K562 (cell line): ENCODE results near the gene TNF. TPM values are rescaled to one million over a fixed set of nuclear protein-coding genes. Genes with fewer than 3 reads are reported as not detected.

Experiments used
- ASH1L ChIP-seq: fragments of 450-650 bp; IDR thresholded peaks from 2 replicates; pipeline ENCODE4 v1.6.1; 2018; ENCODE audit warnings: borderline replicate concordance, mild to moderate bottlenecking, low read depth; ENCODE audit not compliant: partially characterized antibody
- CHD1 ChIP-seq: fragments of 200-600 bp; sonication (generic); IDR thresholded peaks from one replicate; pipeline ENCODE4 v1.6.1; 2012; ENCODE audit warnings: mild to moderate bottlenecking, moderate library complexity, low read length, inconsistent platforms
- DMBX1 ChIP-seq: fragments of 250-450 bp; sonication (Bioruptor Pico); IDR thresholded peaks from 2 replicates; pipeline ENCODE4 v1.8.0; 2022; ENCODE audit warnings: inconsistent platforms, mild to moderate bottlenecking, moderate library complexity, borderline replicate concordance
- ETS2 ChIP-seq: IDR thresholded peaks from 2 replicates; pipeline ENCODE4 v1.6.1; 2016; ENCODE audit warnings: borderline replicate concordance, missing genetic modification characterization, mild to moderate bottlenecking, moderate library complexity, missing compliant biosample characterization; ENCODE audit not compliant: poor library complexity, severe bottlenecking
- EZH2 ChIP-seq: IDR thresholded peaks from 2 replicates; pipeline ENCODE4 v1.6.1; 2012; ENCODE audit warnings: low read depth, mild to moderate bottlenecking, inconsistent platforms, low read length, borderline replicate concordance
- GABPB1 ChIP-seq: sonication (generic); formaldehyde crosslinking; IDR thresholded peaks from 2 replicates; pipeline ENCODE4 v1.8.0; 2022; ENCODE audit warnings: mild to moderate bottlenecking, missing genetic modification reagents
- HDAC2 ChIP-seq: fragments of 450-650 bp; IDR thresholded peaks from 2 replicates; pipeline ENCODE4 v1.6.1; 2016; ENCODE audit warnings: mild to moderate bottlenecking
- KDM2B ChIP-seq: fragments of 250-450 bp; sonication (Bioruptor Pico); IDR thresholded peaks from 2 replicates; pipeline ENCODE4 v1.8.0; 2021; ENCODE audit warnings: mild to moderate bottlenecking, moderate library complexity
- KLF10 ChIP-seq: fragments of 250-450 bp; sonication (Bioruptor Pico); IDR thresholded peaks from 2 replicates; pipeline ENCODE4 v1.6.1; 2021; ENCODE audit warnings: matching md5 sums
- KLF16 ChIP-seq: IDR thresholded peaks from 2 replicates; pipeline ENCODE4 v1.6.1; 2016; ENCODE audit warnings: antibody characterized with exemption
- LCOR ChIP-seq: sonication (generic); formaldehyde crosslinking; IDR thresholded peaks from 2 replicates; pipeline ENCODE4 v1.8.0; 2022; ENCODE audit warnings: mild to moderate bottlenecking, missing genetic modification reagents
- MAZ ChIP-seq, 2 experiments: fragments of 450-650 bp in 1 of 2; sonication (generic) in 1 of 2; formaldehyde crosslinking; IDR thresholded peaks in 1 of 2; conservative IDR thresholded peaks in 1 of 2; 2 replicates each; pipeline versions ENCODE4 v1.4.0 to v1.5.0; 2020; ENCODE audit warnings: mild to moderate bottlenecking in 1 of 2, missing genetic modification reagents in 1 of 2
- NR1H2 ChIP-seq: sonication (generic); formaldehyde crosslinking; IDR thresholded peaks from 2 replicates; pipeline ENCODE4 v1.4.0; 2020; ENCODE audit warnings: mild to moderate bottlenecking, missing genetic modification reagents
- NR3C1 ChIP-seq: sonication (generic); formaldehyde crosslinking; IDR thresholded peaks from 2 replicates; pipeline ENCODE4 v1.8.1; 2022; ENCODE audit warnings: missing genetic modification reagents
- RFX7 ChIP-seq: fragments of 250-450 bp; sonication (Bioruptor Pico); IDR thresholded peaks from 2 replicates; pipeline ENCODE4 v1.5.1; 2021; ENCODE audit warnings: mild to moderate bottlenecking
- SRF ChIP-seq, 2 experiments: fragments of 250-450, 450-650 bp in 1 of 2; sonication (Bioruptor Pico) in 1 of 2; sonication (generic) in 1 of 2; formaldehyde crosslinking; IDR thresholded peaks; 2 replicates each; pipeline versions ENCODE4 v1.5.0 to v1.5.1; 2020 to 2022; ENCODE audit warnings: mild to moderate bottlenecking in 1 of 2, missing genetic modification reagents in 1 of 2
- SUPT5H ChIP-seq: fragments of 450-650 bp; IDR thresholded peaks from 2 replicates; pipeline ENCODE4 v1.6.1; 2016
- TCF3 ChIP-seq: sonication (generic); formaldehyde crosslinking; IDR thresholded peaks from 2 replicates; pipeline ENCODE4 v1.4.0; 2020; ENCODE audit warnings: mild to moderate bottlenecking, missing genetic modification reagents
- XRCC5 ChIP-seq: fragments of 200-400 bp; formaldehyde crosslinking; IDR thresholded peaks from 2 replicates; pipeline ENCODE4 v1.6.1; 2017; ENCODE audit warnings: low read depth, mild to moderate bottlenecking, low read length
- ZNF212 ChIP-seq: fragments of 450-650 bp; formaldehyde crosslinking; IDR thresholded peaks from 2 replicates; pipeline ENCODE4 v1.4.0; 2020; ENCODE audit warnings: mild to moderate bottlenecking
- polyA plus RNA-seq, 8 experiments: library from polyadenylated mRNA; depleted of rRNA in 4 of 8; stranded (reverse) in 5 of 8; unstranded in 3 of 8; fragments of >200 nt; fragmentation: Nextera tagmentation in 2 of 8; fragmentation: Illumina TruSeq in 1 of 8; extraction: Ambion mirVana in 2 of 8; extraction: Trizol in 1 of 8; gene quantifications; 2 replicates each; pipeline versions ENCODE4 v1.2.1 to v1.2.3, GENCODE V29; 2011 to 2014; ENCODE audit warnings: inconsistent platforms in 1 of 8, missing spikeins in 1 of 8
- total RNA-seq, 7 experiments: library from RNA; depleted of rRNA in 6 of 7; stranded (reverse); fragments of >200 nt in 6 of 7; fragmentation: Illumina TruSeq in 2 of 7; extraction: Trizol in 2 of 7; gene quantifications; 2 replicates each; pipeline versions ENCODE4 v1.2.1 to v1.2.3, GENCODE V29; 2011 to 2021; ENCODE audit warnings: low replicate concordance in 1 of 7
- TF ChIP-seq, protein P1 (sequence below): sonication (generic); formaldehyde crosslinking; IDR thresholded peaks from 2 replicates; pipeline ENCODE4 v1.8.1; 2023; ENCODE audit warnings: mild to moderate bottlenecking, missing genetic modification reagents
- TF ChIP-seq, protein P2 (sequence below), 2 experiments: IDR thresholded peaks; 2 replicates each; pipeline ENCODE4 v1.6.1; 2011; ENCODE audit warnings: borderline replicate concordance in 1 of 2, control low read depth in 1 of 2, low read depth in 1 of 2, low read length in 1 of 2, mild to moderate bottlenecking in 1 of 2, mixed read lengths in 1 of 2, moderate library complexity in 1 of 2; ENCODE audit not compliant: insufficient read depth in 1 of 2, insufficient read length in 1 of 2, poor library complexity in 1 of 2, severe bottlenecking in 1 of 2; ENCODE audit errors: extremely low read depth in 1 of 2
- TF ChIP-seq, protein P3 (sequence below): fragments of 150-350 bp; IDR thresholded peaks from 2 replicates; pipeline ENCODE4 v1.6.1; 2014; ENCODE audit warnings: low read depth, mild to moderate bottlenecking, low read length, borderline replicate concordance

TNF gene
- total and polyA plus RNA-seq, 9 of the 15 experiments (the other 6 are each of a cell fraction or from before 2014, with no cell fraction given), result 0.08 to 0.40 TPM; not detected in 7

DNA sequence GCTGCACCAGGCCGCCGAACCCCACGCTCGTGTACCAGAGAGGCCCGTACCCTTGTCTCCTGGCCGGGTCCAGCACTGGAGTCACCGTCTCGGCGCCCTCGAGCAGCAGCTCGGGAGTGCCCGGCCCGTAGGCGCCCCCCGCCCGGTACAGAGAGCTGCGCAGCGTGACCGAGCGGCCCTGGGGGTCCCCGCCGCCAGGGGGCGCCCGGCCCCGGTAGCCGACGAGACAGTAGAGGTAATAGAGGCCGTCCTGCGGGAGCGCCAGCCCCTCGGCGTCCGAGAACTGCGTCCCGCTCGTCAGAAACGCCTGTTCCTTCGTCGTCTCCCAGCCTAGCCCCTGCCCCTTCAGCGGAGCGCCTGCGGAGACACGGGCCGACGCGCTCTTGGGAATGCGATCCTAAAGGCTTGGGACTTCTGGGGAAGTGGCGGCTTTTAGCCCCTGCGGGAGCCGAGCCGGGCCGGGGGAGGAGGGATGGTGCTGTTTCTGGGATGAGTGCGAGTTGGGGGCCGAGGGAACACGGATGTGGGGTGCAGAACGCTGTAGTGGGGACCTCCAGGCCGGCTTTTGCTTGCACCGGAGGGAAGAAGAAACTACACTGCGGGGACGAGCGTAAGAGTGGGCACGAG, 5.6 kb downstream of the TNF start (continued):
- TF ChIP-seq SRF (CRISPR knock-in tag; IDR thresholded peaks at IDR 0.05) (peak in 1 of 2 experiments; percentile 38; a peak in 1 of 4 replicates), DMBX1 (peak; percentile 74), RFX7 (CRISPR knock-in tag) (no peak), KDM2B (CRISPR knock-in tag) (peak; percentile 70), KLF16 (peak; percentile 39), ETS2 (no peak), SUPT5H (peak; percentile 76), HDAC2 (peak; percentile 80), EZH2 (no peak), NR3C1 (CRISPR knock-in tag) (0 out of 2 replicates have a peak, but pooled peaks have one; percentile 56), CHD1 (peak; percentile 54), NR1H2 (peak; percentile 96; the same call in 1 of the 2 replicates), ASH1L (no peak), KLF10 (CRISPR knock-in tag) (no peak), ZNF212 (no peak), XRCC5 (peak; percentile 96), LCOR (CRISPR knock-in tag) (peak; percentile 92), TCF3 (CRISPR knock-in tag) (peak; percentile 31; the same call in 1 of the 2 replicates), GABPB1 (peak; percentile 76; the same call in 1 of the 2 replicates), MAZ (CRISPR knock-in tag; conservative IDR thresholded peaks at IDR 0.05 in 1 of 2, IDR thresholded peaks at IDR 0.05 in 1 of 2) (peak; percentile 92 to 93)
- TF ChIP-seq, protein P1, sequence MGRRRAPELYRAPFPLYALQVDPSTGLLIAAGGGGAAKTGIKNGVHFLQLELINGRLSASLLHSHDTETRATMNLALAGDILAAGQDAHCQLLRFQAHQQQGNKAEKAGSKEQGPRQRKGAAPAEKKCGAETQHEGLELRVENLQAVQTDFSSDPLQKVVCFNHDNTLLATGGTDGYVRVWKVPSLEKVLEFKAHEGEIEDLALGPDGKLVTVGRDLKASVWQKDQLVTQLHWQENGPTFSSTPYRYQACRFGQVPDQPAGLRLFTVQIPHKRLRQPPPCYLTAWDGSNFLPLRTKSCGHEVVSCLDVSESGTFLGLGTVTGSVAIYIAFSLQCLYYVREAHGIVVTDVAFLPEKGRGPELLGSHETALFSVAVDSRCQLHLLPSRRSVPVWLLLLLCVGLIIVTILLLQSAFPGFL (CRISPR knock-in tag), result 0 out of 2 replicates have a peak, but pooled peaks have one; percentile 19
- TF ChIP-seq, protein P2, sequence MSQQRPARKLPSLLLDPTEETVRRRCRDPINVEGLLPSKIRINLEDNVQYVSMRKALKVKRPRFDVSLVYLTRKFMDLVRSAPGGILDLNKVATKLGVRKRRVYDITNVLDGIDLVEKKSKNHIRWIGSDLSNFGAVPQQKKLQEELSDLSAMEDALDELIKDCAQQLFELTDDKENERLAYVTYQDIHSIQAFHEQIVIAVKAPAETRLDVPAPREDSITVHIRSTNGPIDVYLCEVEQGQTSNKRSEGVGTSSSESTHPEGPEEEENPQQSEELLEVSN (IDR thresholded peaks at IDR 0.05; ENCODE audit: borderline replicate concordance in 1 of 2, extremely low read depth in 1 of 2, insufficient read depth in 1 of 2, insufficient read length in 1 of 2, low read depth in 1 of 2, low read length in 1 of 2, poor library complexity in 1 of 2, severe bottlenecking in 1 of 2), result peak; percentile 78 to 91
- TF ChIP-seq, protein P3, sequence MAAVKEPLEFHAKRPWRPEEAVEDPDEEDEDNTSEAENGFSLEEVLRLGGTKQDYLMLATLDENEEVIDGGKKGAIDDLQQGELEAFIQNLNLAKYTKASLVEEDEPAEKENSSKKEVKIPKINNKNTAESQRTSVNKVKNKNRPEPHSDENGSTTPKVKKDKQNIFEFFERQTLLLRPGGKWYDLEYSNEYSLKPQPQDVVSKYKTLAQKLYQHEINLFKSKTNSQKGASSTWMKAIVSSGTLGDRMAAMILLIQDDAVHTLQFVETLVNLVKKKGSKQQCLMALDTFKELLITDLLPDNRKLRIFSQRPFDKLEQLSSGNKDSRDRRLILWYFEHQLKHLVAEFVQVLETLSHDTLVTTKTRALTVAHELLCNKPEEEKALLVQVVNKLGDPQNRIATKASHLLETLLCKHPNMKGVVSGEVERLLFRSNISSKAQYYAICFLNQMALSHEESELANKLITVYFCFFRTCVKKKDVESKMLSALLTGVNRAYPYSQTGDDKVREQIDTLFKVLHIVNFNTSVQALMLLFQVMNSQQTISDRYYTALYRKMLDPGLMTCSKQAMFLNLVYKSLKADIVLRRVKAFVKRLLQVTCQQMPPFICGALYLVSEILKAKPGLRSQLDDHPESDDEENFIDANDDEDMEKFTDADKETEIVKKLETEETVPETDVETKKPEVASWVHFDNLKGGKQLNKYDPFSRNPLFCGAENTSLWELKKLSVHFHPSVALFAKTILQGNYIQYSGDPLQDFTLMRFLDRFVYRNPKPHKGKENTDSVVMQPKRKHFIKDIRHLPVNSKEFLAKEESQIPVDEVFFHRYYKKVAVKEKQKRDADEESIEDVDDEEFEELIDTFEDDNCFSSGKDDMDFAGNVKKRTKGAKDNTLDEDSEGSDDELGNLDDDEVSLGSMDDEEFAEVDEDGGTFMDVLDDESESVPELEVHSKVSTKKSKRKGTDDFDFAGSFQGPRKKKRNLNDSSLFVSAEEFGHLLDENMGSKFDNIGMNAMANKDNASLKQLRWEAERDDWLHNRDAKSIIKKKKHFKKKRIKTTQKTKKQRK, result no peak
